Ovary (tissue), 3 donors: ENCODE measurements around the gene PAX8.

Experiments
- CTCF ChIP-seq, 3 donors: fragments of 450-650 bp in 2 of 3; fragments of 200-600 bp in 1 of 3; IDR thresholded peaks; one replicate each; pipeline versions ENCODE4 v1.5.1 to v1.8.0; 2016 to 2022; ENCODE audit warnings: antibody characterized with exemption in 3 of 3, mild to moderate bottlenecking in 1 of 3
- EP300 ChIP-seq: sonication (generic); formaldehyde crosslinking; IDR thresholded peaks from one replicate; pipeline ENCODE4 v1.6.1; 2017; ENCODE audit warnings: antibody characterized with exemption
- POLR2A ChIP-seq: fragments of 450-650 bp; IDR thresholded peaks from one replicate; pipeline ENCODE4 v1.6.1; 2017; ENCODE audit warnings: antibody characterized with exemption, mild to moderate bottlenecking, moderate library complexity
- donor health status: DM: no; HTN: no; CAD: no.

DNA sequence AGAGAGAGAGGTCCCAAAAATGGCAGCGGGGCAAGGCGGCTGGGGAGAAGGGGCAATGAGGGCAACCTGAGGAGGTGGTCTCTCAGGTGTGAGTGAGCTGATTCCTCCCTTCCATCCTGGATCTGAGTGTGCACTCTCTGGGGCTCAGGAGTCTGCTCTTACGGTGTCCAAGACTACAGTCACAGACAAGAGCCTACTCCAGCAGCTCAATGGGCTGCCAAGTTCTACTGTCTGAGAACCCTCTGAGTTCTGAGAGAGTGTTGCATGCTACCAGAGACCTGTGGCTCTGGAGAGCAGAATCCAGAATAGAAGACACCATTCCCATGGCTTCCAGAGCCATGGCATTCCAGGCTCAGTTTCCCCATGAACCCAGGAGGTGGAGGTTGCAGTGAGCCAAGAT is 7.1 kb upstream of the PAX8 start:
- no peak for TF ChIP-seq EP300
- no peak for TF ChIP-seq CTCF (IDR thresholded peaks at IDR 0.05)
- TF ChIP-seq POLR2A, result no peak
